Hepatocyte (in vitro differentiated cells): ENCODE measurements around the gene MBD5. TPM values are rescaled to one million over a fixed set of nuclear protein-coding genes. Genes with fewer than 3 reads are reported as not detected.

ENCODE experiments used
- DNase-seq: peaks from one replicate; pipeline ENCODE4 v3.0.0-alpha.2; 2016; ENCODE audit warnings: low spot score
- H2AFZ ChIP-seq: fragments of 200-600 bp; sonication (generic); 2 replicates; pipeline ENCODE4 v1.6.0; 2016; ENCODE audit warnings: antibody characterized with exemption, mild to moderate bottlenecking
- H3K27ac ChIP-seq: fragments of 200-600 bp; sonication (generic); 2 replicates; pipeline ENCODE4 v1.5.1; 2016; ENCODE audit warnings: mild to moderate bottlenecking
- H3K27me3 ChIP-seq: fragments of 200-600 bp; sonication (generic); 2 replicates; pipeline ENCODE4 v1.6.1; 2016
- H3K36me3 ChIP-seq: fragments of 200-600 bp; sonication (generic); replicated peaks from 2 replicates; pipeline ENCODE4 v1.5.1; 2016; ENCODE audit warnings: low read depth; ENCODE audit not compliant: insufficient read depth
- H3K4me1 ChIP-seq: fragments of 200-600 bp; sonication (generic); 2 replicates; pipeline ENCODE4 v1.5.1; 2016; ENCODE audit warnings: mild to moderate bottlenecking, moderate library complexity; ENCODE audit not compliant: insufficient read depth
- H3K4me2 ChIP-seq: fragments of 200-600 bp; sonication (generic); 2 replicates; pipeline ENCODE4 v1.6.0; 2016
- H3K4me3 ChIP-seq: fragments of 200-600 bp; sonication (generic); 2 replicates; pipeline ENCODE4 v1.5.1; 2016; ENCODE audit warnings: mild to moderate bottlenecking
- H3K79me2 ChIP-seq: fragments of 200-600 bp; sonication (generic); 2 replicates; pipeline ENCODE4 v1.6.0; 2017; ENCODE audit warnings: mild to moderate bottlenecking
- H3K9me2 ChIP-seq: fragments of 200-600 bp; sonication (generic); replicated peaks from 2 replicates; pipeline ENCODE4 v1.6.0; 2017; ENCODE audit warnings: mild to moderate bottlenecking; ENCODE audit not compliant: insufficient read depth
- H3K9me3 ChIP-seq: fragments of 200-600 bp; sonication (generic); 2 replicates; pipeline ENCODE4 v1.5.1; 2016; ENCODE audit warnings: low read depth, mild to moderate bottlenecking
- H4K20me1 ChIP-seq: fragments of 200-600 bp; sonication (generic); 2 replicates; pipeline ENCODE4 v1.6.0; 2016; ENCODE audit warnings: mild to moderate bottlenecking; ENCODE audit not compliant: insufficient read depth, poor library complexity, severe bottlenecking
- CTCF ChIP-seq: fragments of 200-600 bp; sonication (generic); IDR thresholded peaks from 2 replicates; pipeline ENCODE4 v1.5.1; 2016; ENCODE audit warnings: antibody characterized with exemption, mild to moderate bottlenecking; ENCODE audit not compliant: poor library complexity
- EZH2 ChIP-seq: fragments of 200-600 bp; sonication (generic); IDR thresholded peaks from 2 replicates; pipeline ENCODE4 v1.6.1; 2016; ENCODE audit warnings: antibody characterized with exemption, mild to moderate bottlenecking, borderline replicate concordance
- EZH2phosphoT487 ChIP-seq: fragments of 200-600 bp; sonication (generic); IDR thresholded peaks from one replicate; pipeline ENCODE4 v1.6.1; 2018; ENCODE audit warnings: antibody characterized with exemption, mild to moderate bottlenecking, low read depth, moderate library complexity; ENCODE audit not compliant: unreplicated experiment, severe bottlenecking
- WGBS: methylation state at CpG from one replicate; pipeline ENCODE4 v1.1.6; 2016; ENCODE audit warnings: low lambda C conversion rate; ENCODE audit errors: missing lambda C conversion rate; 5-methylcytosine and 5-hydroxymethylcytosine counted together
- polyA plus RNA-seq: library from polyadenylated mRNA; unstranded; fragments of >200 nt; fragmentation: Nextera tagmentation; extraction: Ambion mirVana; gene quantifications from 2 replicates; pipeline ENCODE4 v1.2.1, GENCODE V29; 2016
- total RNA-seq: library from RNA; depleted of rRNA; stranded (reverse); fragments of >200 nt; gene quantifications from 2 replicates; pipeline ENCODE4 v1.2.3, GENCODE V29; 2014

MBD5 gene
- total and polyA plus RNA-seq, 2 experiments from 2014 or later, result 20.9 to 36.2 TPM

GRCh38 chr2:148027822-148028221 lies 6.9 kb downstream of the MBD5 start:
- H3K36me3 ChIP-seq, result no peaks in the 10 kb centered on the region
- DNase-seq, result no peak
- TF ChIP-seq CTCF, result no peak
- TF ChIP-seq EZH2phosphoT487, result no peak
- TF ChIP-seq EZH2, result no peak
- H2AFZ ChIP-seq, result no peak overlapping the region
- H3K4me2 ChIP-seq, result no peak overlapping the region
- H3K9me3 ChIP-seq, result no peaks in the 10 kb centered on the region
- no peaks in the 10 kb centered on the region for H3K27me3 ChIP-seq
- 78% methylated on average over 1 of the region's 1 CpG for WGBS
- H3K79me2 ChIP-seq, result peaks cover 85% of the 10 kb centered on the region
- no peaks in the 10 kb centered on the region for H3K9me2 ChIP-seq
- no peak overlapping the region for H3K27ac ChIP-seq
- H3K4me1 ChIP-seq, result peaks cover 11% of the 10 kb centered on the region
- no peak overlapping the region for H3K4me3 ChIP-seq
- peaks cover 6% of the 10 kb centered on the region for H4K20me1 ChIP-seq

- no peak overlapping the region for H2AFZ ChIP-seq
- H3K36me3 ChIP-seq, result no peaks in the 10 kb centered on the region
- DNase-seq, result no peak
- WGBS, result 90% methylated on average over 1 of the region's 1 CpG
- no peaks in the 10 kb centered on the region for H3K9me3 ChIP-seq
- no peak overlapping the region for H3K4me3 ChIP-seq
- no peak overlapping the region for H3K4me2 ChIP-seq
- H4K20me1 ChIP-seq, result peaks cover 4% of the 10 kb centered on the region
- no peak for TF ChIP-seq EZH2phosphoT487
- TF ChIP-seq EZH2, result no peak
- TF ChIP-seq CTCF, result no peak
- H3K79me2 ChIP-seq, result peaks cover 85% of the 10 kb centered on the region
- no peaks in the 10 kb centered on the region for H3K27me3 ChIP-seq
- H3K27ac ChIP-seq, result no peak overlapping the region
- H3K9me2 ChIP-seq, result no peaks in the 10 kb centered on the region
- peaks cover 1% of the 10 kb centered on the region for H3K4me1 ChIP-seq
Observed at GRCh38 chr2:148028781-148029180, 7.9 kb downstream of the MBD5 start.

- Histone ChIP-seq H3K36me3 (no peaks in the 10 kb centered on the region), H3K27me3 (no peaks in the 10 kb centered on the region), H3K9me2 (no peaks in the 10 kb centered on the region), H3K79me2 (peaks cover 73% of the 10 kb centered on the region), H3K27ac (no peak overlapping the region), H3K4me3 (no peak overlapping the region), H4K20me1 (peaks cover 4% of the 10 kb centered on the region), H3K4me2 (no peak overlapping the region), H2AFZ (no peak overlapping the region), H3K4me1 (no peaks in the 10 kb centered on the region), H3K9me3 (no peaks in the 10 kb centered on the region)
- no peak for TF ChIP-seq EZH2phosphoT487
- no peak for TF ChIP-seq CTCF
- no peak for TF ChIP-seq EZH2
- DNase-seq, result no peak
Observed at GRCh38 chr2:148031152-148031551, 10.3 kb downstream of the MBD5 start.

- Histone ChIP-seq H4K20me1 (peaks cover 4% of the 10 kb centered on the region), H3K9me2 (no peaks in the 10 kb centered on the region), H3K79me2 (peaks cover 63% of the 10 kb centered on the region), H3K27ac (no peak overlapping the region), H3K27me3 (no peaks in the 10 kb centered on the region), H3K4me2 (no peak overlapping the region), H3K36me3 (no peaks in the 10 kb centered on the region), H2AFZ (no peak overlapping the region), H3K4me1 (no peaks in the 10 kb centered on the region), H3K4me3 (no peak overlapping the region), H3K9me3 (no peaks in the 10 kb centered on the region)
- WGBS, result 80% methylated on average over 4 of the region's 4 CpGs
- no peak for DNase-seq
- TF ChIP-seq EZH2phosphoT487 (no peak), CTCF (no peak), EZH2 (no peak)
Observed at GRCh38 chr2:148032215-148032614, 11.3 kb downstream of the MBD5 start.
